Loucy (cell line): Measurements from ENCODE around the gene GAS2L1.

Experiments used
- H2AFZ ChIP-seq: fragments of 200-600 bp; sonication (generic); 2 replicates; pipeline ENCODE4 v1.6.0; 2016; ENCODE audit warnings: antibody characterized with exemption, mild to moderate bottlenecking, low read length, moderate library complexity
- H3F3A ChIP-seq: fragments of 200-600 bp; 2 replicates; pipeline ENCODE4 v1.6.0; 2016; ENCODE audit warnings: antibody characterized with exemption, low read depth, mild to moderate bottlenecking
- H3K27me3 ChIP-seq: fragments of 200-600 bp; sonication (generic); 2 replicates; pipeline ENCODE4 v1.6.1; 2014; ENCODE audit warnings: low read length, mild to moderate bottlenecking; ENCODE audit not compliant: insufficient read depth, poor library complexity, severe bottlenecking
- H3K36me3 ChIP-seq: fragments of 200-600 bp; sonication (generic); 2 replicates; pipeline ENCODE4 v1.6.1; 2016; ENCODE audit warnings: low read length; ENCODE audit not compliant: insufficient read depth
- H3K4me1 ChIP-seq: fragments of 200-600 bp; sonication (generic); 2 replicates; pipeline ENCODE4 v1.5.1; 2014; ENCODE audit warnings: low read length, mild to moderate bottlenecking; ENCODE audit not compliant: insufficient read depth, poor library complexity, severe bottlenecking
- H3K4me2 ChIP-seq: fragments of 200-600 bp; sonication (generic); 2 replicates; pipeline ENCODE4 v1.6.0; 2014; ENCODE audit warnings: antibody characterized with exemption, low read length, low read depth, mild to moderate bottlenecking; ENCODE audit not compliant: poor library complexity, severe bottlenecking
- H3K4me3 ChIP-seq: fragments of 200-600 bp; sonication (generic); 2 replicates; pipeline ENCODE4 v1.5.1; 2014; ENCODE audit warnings: low read length, mild to moderate bottlenecking, mixed read lengths; ENCODE audit not compliant: poor library complexity, severe bottlenecking
- H3K79me2 ChIP-seq: fragments of 200-600 bp; sonication (generic); 2 replicates; pipeline ENCODE4 v1.6.1; 2014; ENCODE audit warnings: low read length; ENCODE audit not compliant: insufficient read depth
- H3K9ac ChIP-seq: fragments of 200-600 bp; sonication (generic); 2 replicates; pipeline ENCODE4 v1.6.0; 2014; ENCODE audit warnings: mild to moderate bottlenecking, low read depth, low read length, moderate library complexity; ENCODE audit not compliant: poor library complexity, severe bottlenecking
- H3K9me2 ChIP-seq: fragments of 200-600 bp; sonication (generic); replicated peaks from 2 replicates; pipeline ENCODE4 v1.6.1; 2016; ENCODE audit warnings: low read depth, low read length, mixed read lengths
- H3K9me3 ChIP-seq: fragments of 200-600 bp; sonication (generic); 2 replicates; pipeline ENCODE4 v1.6.1; 2014; ENCODE audit warnings: mild to moderate bottlenecking, antibody characterized with exemption, low read length, low read depth; ENCODE audit not compliant: insufficient read depth
- H4K20me1 ChIP-seq: fragments of 200-600 bp; sonication (generic); 2 replicates; pipeline ENCODE4 v1.6.0; 2014; ENCODE audit warnings: antibody characterized with exemption, low read length, mild to moderate bottlenecking; ENCODE audit not compliant: insufficient read depth, poor library complexity, severe bottlenecking
- CTCF ChIP-seq: fragments of 200-600 bp; sonication (generic); conservative IDR thresholded peaks from 2 replicates; pipeline ENCODE4 v1.5.1; 2014; ENCODE audit warnings: mild to moderate bottlenecking, antibody characterized with exemption, low read length
- EZH2phosphoT487 ChIP-seq: fragments of 200-600 bp; IDR thresholded peaks from 2 replicates; pipeline ENCODE4 v1.6.1; 2018; ENCODE audit warnings: antibody characterized with exemption, mild to moderate bottlenecking, moderate library complexity, borderline replicate concordance

Gene GAS2L1

GRCh38 chr22:29336751-29337490, 30.5 kb downstream of the GAS2L1 start:
- Histone ChIP-seq H2AFZ (no peak overlapping the region), H3K9me2 (no peaks in the 10 kb centered on the region), H4K20me1 (no peaks in the 10 kb centered on the region), H3K4me1 (no peaks in the 10 kb centered on the region), H3K9me3 (no peaks in the 10 kb centered on the region), H3K4me2 (no peak overlapping the region), H3K4me3 (no peak overlapping the region), H3F3A (no peaks in the 10 kb centered on the region), H3K36me3 (peaks cover 70% of the 10 kb centered on the region; the same call in 1 of the 2 replicates), H3K9ac (no peak overlapping the region), H3K79me2 (no peaks in the 10 kb centered on the region), H3K27me3 (no peaks in the 10 kb centered on the region)
- TF ChIP-seq EZH2phosphoT487 (no peak), CTCF (no peak)

GRCh38 chr22:29337631-29338284, 31.3 kb downstream of the GAS2L1 start:
- Histone ChIP-seq H2AFZ (no peak overlapping the region), H3K79me2 (no peaks in the 10 kb centered on the region), H3K36me3 (peaks cover 78% of the 10 kb centered on the region; the same call in 1 of the 2 replicates), H3K27me3 (no peaks in the 10 kb centered on the region), H3K9me2 (no peaks in the 10 kb centered on the region), H4K20me1 (no peaks in the 10 kb centered on the region), H3K4me1 (no peaks in the 10 kb centered on the region), H3K9ac (no peak overlapping the region), H3F3A (no peaks in the 10 kb centered on the region), H3K4me2 (no peak overlapping the region), H3K9me3 (no peaks in the 10 kb centered on the region), H3K4me3 (no peak overlapping the region)
- no peak for TF ChIP-seq EZH2phosphoT487
- no peak for TF ChIP-seq CTCF

- H3K79me2 ChIP-seq, result no peaks in the 10 kb centered on the region
- H3K36me3 ChIP-seq, result peaks cover 84% of the 10 kb centered on the region; the same call in 1 of the 2 replicates
Observed at GRCh38 chr22:29338398-29338797, 31.9 kb downstream of the GAS2L1 start.

More at GRCh38 chr22:29338398-29338797, 31.9 kb downstream of the GAS2L1 start:
- Histone ChIP-seq H4K20me1 (no peaks in the 10 kb centered on the region), H3K9me3 (no peaks in the 10 kb centered on the region), H3K9me2 (no peaks in the 10 kb centered on the region), H3K4me1 (no peaks in the 10 kb centered on the region), H3K9ac (no peak overlapping the region), H3K4me2 (no peak overlapping the region), H3K4me3 (no peak overlapping the region), H3K27me3 (no peaks in the 10 kb centered on the region), H3F3A (no peaks in the 10 kb centered on the region), H2AFZ (no peak overlapping the region)
- no peak for TF ChIP-seq EZH2phosphoT487
